ENCODE results near the gene SERTAD1.

The SERTAD1 gene

DNA sequence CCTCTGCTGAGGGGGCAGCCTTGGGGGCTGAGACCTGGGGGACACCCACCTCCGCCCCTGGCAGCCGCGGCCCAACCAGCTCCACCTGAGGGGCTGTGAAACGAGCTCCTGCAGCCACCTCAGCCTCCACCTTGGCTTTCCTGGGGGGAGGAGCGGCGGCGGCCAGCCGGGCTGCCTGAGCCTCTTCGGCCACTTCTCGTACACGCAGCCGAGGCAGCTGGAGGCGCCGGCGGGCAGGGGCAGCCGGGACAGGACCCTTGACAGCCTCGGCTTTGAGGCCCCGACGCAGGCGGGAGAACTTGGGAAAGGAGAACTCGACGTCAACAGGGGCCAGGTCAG is 28.3 kb downstream of the SERTAD1 start:
- DNase-seq, result no peak

DNA sequence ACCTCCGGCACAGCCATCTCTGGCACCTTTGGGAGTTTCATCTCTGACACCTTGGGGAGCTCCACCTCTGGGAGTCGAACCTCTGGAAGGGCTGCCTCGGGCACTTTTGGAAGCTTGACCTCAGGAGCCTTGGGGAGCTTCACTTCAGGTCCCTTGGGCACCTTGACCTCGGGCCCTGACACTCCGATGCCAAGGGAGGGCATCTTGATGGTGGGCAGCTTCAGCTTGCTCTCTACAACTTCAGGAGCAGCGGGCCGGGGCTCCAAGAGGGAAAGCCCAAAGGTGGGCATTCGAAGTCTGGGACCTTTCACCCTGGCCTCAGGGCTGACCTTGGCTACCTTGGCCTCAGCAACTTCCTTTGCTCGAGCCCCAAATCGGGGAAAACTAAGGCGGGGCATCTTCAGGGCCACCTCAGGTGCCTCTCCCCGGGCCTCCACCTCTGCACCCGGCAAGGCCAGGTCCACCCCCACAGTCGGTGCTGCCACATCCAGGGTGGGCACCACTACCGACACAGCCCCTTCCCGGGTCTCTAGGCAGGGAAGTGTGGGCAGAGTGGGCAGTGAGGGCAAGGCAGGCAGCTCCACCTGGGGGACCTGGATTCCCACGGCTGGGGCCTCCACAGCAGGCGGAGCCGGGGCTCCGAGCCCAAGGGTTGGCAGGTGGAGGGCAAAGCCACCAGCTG is 28.8 kb downstream of the SERTAD1 start:
- DNase-seq, result no peak

DNA sequence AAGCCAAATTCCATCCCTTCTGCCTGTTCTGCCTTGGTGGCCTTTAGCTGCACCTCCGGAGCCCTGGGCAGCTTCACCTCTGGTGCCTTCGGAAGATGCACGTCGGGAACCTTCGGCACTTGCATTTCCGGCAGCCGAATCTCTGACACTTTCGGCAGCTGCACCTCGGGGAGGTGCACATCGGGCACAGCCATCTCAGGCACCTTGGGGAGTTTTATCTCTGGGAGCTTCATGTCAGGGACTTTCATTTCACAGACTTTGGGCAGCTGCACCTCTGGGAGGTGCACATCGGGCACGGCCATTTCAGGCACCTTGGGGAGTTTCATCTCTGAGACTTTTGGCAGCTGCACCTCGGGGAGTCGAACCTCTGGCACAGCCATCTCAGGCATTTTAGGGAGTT is 29.8 kb downstream of the SERTAD1 start:
- no peak for DNase-seq

DNA sequence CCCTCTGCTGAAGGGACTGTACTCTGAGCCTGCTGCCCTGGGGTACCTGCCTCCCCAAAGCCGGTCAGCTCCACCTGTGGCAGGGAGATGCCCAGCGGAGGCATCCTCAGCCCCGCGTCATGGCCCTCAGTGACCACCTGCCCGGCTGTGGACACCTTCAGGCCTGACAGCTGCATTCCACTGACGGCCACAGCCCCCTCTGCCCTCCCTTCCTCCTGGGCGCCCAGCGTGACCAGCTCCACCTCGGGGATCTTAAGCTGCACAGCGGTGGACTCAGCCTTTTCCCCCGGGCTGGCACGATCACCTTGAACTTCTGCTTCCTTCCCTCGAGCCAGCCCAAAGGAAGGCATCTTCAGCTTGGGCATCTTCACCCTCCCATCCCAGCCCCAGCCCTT is 31.0 kb downstream of the SERTAD1 start:
- DNase-seq, result no peak

DNA sequence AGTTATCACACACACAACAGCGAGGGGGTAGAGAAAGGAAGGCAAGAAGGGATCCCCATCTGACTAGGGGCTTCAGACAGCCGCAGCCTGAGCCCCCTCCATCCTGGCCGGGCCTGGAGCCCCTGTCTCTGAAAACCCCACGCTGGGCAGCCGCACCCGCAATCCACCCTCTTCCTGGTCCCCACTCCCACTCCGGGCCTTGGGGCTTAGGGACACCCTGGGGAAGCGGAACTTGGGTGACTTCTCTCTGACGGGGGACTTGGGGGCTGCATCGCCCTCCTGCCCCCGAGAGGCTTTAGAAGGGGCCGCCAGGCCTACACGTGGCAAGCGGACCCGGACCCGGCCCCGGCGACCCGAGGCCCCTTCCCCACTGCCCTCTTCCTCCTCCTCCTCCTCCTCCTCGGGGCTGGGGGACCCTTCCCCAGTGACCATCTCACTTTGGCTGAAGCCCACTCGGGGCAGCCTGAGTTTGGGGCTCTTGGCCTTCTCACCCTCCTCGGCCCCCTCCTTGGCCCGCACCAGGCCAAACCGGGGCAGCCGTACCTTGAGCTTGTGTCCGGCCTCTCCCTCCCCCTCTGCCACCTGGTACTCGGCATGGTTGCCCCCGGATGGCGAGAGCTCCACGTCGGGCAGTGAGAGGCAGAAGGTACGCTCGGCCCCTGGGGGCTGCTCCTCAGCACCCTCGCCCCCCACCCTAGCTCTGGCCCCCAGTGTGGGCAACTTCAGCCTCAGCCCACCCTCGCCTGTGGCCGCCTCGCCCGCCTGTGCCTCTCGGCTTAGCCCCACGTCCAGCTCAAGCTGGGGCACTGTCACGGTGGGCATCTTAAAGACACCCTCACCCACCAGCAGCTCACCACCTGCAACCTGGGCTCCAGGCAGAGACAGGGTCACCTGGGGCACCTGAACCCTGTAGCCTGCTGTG is 31.6 kb downstream of the SERTAD1 start:
- DNase-seq, result no peak

DNA sequence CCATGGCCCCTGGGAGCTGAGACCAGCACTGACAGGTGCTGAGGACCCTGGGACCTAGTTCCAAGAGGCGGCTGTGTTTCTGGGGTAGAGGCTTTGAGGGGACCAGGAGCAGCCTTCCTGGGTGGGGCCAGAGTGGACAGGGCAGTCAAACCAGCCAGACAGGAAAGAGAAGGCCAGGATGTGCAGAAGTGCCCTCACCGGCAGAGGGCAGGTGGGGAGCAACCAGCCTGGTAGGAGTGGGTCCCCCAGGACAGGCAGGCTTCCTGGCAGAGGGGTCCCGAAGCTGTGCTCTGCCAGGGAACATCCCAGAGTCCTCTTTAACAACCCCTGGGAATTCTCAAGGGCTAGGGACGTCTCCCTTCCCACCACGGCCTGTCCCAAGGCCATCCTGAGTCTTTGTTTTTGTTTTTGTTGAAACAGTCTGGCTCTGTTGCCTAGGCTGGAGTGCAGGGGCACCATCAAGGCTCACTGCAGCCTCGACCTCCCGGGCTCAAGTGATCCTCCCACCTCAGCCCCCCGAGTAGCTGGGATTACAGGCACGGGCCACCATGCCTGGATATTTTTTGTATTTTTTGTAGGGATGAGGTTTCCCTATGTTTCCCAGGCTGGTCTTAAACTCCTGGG is 32.8 kb downstream of the SERTAD1 start:
- no peak for DNase-seq

DNA sequence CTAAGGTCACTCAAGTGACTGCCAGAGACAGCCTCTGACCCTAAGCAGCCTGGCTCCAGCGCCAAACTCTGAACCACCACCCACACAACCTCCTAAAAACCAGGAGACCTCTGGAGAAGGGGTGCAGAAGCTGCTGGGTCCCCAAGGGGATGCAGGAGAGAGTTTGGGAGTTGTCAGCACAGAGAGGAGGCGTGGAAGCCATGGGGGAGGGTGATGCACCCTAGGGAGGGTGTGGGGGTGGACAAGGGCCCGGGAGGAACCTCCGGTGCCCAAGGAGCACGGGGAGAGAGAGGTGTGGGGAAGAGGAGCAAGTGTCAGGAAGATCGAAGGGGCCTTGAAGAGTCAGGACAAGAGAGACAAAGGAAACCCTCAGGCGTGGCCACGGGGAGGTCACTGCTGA is 33.7 kb downstream of the SERTAD1 start:
- no peak for DNase-seq

DNA sequence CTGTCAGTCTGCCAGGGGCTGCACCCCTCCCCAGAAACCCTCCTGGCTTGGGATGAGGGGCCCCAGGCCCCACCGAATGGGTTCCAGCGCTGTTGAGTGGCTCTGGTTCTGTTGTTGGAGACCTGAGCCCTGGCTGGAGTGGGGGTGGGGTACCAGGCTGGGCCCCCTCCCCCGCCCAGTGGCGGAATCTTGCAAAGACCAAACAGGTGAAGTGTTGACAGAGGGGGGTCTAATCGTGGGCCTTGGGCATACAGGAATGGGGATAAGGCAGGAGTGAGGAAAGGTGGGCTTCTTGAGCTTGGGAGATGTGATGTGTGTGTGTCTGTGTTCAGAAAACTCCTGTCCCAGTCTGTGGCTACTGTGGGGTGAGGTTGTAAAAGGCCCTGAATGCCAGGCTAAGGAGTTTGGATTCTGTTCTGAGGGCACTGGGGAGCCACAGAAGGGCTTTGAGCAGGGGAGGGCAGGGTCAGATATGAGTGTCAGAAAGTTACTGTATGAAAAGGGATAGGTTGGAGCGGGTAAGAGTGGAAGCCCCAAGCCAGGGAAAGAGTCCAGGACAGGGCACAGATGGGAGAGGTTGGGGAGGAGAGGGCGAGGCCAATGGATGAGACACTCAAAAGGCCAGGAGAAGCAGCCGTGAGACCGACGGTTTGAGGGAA is 35.6 kb downstream of the SERTAD1 start, which contains the start of gene HIPK4:
Gene HIPK4 (minus strand): TSS at position 98 of the 659 bp plus-strand sequence. CDS start 279 bp downstream, outside the sequence.
- no peak for DNase-seq

DNA sequence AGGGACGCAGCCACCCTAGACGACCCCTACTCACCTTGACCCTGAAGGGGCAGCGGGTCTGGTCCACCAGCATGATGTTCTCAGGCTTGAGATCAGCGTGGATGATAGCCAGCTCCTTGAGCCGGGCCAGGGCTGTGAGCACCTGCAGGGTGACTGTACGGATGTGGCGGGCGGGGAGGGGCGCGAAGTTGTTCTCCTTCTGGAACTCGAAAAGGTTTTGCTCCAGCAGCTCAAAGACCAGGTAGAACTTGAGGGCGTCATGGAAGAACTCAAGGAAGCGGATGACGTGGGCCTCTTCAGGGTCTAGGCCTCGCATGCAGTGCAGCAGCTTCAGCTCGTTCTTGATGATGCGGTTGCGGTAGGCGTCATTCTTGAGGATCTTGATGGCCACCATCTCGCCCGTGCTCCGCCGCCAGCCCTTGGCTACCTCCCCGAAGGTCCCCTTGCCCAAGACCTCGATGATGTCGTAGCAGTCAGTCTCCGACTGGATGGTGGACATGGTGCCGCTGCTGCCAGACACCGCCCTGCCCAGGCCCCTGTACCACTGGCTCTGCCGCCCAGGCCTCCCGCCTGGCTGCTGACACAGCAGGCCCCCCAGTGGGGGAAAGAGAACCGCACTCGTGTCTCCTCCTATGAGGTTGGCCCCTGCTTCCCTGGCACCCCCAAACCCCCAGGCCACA is 36.2 kb downstream of the SERTAD1 start:
- DNase-seq, result no peak

DNA sequence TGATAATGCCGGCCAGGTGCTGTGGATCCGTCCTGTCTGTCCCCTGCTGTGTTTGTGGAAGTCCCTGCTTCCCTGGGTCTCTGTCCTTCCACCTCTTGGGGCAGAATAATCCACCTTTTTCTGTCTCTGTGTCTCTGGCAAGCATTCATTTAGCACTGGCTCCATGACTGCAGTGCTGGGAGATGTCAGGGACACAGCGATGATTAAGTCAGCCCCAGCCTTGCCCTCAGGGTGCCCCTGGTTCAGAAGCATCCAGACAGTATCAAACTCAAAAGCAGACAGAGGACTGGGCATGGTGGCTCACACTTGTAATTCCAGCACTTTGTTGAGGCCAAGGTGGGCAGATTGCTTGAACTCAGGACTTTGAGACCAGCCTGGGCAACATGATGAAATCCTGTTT is 37.3 kb downstream of the SERTAD1 start:
- DNase-seq, result no peak

DNA sequence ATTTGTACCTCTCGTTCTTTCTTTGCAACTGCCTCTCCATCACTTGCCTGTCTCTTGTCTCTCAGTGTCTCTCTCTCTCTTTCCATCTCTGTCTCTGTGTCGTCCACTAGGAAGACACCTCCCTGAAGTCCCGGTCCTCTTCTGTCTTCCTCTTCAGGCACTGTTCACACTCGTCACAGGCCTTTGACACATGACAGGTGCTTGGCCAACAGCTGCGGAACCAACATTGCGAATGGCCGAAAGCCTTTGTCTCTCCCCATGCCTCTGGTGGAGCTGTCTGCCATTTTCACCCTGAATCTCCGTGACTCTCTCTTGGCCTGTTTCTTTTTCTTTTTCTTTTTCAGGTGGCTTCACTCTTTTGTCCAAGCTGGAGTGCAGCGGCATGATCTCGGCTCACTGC is 38.6 kb downstream of the SERTAD1 start:
- DNase-seq, result no peak

DNA sequence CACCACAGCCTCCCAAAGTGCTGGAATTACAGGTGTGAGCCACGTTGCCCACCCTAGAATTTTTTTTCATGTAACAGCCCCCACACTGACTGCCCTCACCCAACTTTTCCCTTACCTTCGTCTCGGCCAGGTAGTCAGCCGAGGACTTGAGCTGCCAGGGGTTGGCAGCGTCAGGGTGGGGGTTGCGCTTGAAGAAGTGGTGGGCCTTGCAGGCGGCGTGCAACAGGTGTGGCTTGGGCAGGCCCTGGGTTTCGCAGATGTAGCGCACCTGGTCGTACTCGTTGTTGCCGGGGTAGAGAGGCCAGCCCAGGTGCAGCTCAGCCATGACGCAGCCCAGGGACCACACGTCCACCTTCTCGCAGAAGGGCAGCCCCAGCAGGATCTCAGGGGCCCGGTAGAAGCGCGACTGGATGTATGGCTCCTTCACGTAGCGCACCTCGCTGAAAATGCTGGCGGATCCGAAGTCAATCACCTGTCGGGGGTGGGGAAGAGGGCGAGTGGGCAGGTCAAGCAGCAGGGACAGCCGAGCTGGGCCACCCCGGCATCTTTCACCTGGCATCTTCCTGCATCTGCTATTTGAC is 42.0 kb downstream of the SERTAD1 start:
- DNase-seq, result no peak

DNA sequence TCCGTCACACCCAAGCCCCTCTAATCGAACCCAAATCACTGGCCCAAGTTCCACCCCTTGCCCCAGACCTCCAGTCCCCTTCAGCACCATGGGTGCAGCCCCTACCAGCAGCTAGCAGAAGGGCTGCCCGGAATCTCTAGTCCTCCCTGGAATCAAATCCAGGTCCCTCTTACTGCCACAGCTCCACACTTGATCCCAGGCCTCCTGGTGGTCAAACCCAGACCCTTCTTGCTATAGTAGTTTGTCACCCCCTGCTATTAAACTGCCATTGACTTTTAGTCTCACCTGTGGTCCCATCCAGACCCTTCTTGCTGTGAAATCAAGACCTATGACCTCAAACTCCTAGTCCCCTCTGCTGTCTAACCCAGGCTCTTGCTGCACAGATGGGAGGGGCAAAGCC is 44.5 kb downstream of the SERTAD1 start:
- no peak for DNase-seq

DNA sequence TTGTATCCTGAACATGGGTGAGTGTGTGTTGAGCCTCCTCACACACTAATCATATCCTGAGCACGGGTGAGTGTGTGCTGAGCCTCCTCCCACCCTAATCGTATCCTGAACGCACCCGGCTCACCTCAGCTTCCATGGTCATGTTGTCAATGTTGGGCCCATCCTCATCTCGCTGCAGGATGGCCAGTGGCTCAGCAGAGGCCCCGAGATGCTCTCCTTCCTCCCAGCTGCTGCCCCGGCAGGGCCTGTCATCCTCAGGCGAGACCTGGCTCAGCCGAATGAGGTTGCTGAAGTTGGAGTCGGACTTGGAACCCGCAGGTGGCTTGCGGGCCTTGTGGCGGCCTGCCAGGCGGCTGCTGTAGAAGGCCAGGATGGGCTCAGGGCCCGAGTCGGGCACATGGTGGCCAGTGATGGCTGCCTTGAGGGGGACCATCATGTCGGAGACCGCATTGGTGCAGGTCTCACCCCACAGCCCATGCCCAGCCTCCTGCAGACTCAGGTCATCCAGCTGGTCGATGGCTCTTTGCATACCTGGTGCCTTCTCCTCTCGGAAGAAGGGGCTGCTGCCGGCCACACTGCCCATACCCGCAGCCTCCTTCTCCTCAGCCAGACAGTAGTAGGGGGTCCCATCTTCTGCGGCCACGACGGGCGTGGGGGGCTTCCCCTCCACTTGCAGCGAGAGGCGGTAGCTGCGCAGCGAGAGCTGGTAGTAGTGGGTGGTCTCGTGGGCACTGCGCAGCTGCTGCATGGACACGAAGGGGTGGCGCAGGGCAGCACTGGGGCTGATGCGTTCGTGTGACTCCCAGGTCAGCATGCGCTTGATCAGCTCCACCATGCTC is 45.4 kb downstream of the SERTAD1 start:
- DNase-seq, result no peak

DNA sequence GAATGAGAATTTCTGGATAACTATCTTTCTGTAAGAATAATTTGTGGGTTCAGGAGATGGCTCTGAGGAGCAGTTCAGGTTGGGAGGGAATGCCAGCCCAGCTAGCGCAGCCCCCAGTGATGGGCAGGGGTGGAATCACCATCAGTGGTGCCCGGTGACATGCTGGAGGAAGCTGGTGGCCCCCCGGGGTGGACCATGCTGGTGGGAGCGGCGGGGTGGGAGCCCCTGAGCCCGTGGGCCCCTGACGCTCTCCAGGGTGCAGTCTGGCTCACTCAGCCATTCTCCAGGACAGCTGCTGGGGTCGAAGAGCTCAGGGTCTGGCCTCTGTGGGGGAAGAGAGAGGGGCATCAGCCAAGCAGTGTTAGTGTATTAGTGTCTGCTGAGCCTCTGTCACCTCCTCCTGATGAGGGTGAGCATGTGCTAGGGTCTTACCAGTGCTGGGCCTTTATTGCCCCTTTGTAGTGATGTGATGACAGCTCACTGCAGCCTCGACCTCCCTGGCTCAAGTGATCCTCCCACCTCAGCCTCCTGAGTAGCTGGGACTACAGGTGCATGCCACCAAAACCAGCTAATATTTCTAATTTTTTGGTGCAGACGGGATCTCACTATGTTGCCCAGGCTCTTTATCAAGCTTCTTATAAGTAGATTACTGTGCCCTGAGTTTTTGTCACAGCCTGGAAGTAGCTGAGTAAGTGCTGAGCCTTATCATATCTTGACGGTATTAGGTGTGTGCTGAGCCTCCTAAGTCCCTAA is 46.2 kb downstream of the SERTAD1 start:
- no peak for DNase-seq

DNA sequence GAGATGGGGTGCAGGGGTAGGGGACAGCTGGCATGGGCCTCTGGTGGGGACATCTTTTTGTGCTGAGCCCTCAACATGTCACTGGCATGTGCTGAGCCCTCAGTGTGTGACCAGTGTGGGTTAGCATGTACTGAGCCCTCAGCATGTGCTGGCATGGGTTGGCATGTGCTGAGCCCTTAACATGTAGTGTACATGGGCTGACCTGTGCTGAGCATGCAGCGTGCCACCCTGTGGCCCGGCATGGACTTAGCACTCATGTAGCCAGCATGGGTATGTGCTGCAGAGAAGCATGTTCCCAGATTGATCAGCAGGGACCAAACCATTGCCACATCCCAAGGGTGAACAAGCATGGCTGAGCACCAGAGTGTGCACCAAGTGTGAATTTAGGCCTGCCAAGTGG is 47.3 kb downstream of the SERTAD1 start:
- DNase-seq, result no peak

DNA sequence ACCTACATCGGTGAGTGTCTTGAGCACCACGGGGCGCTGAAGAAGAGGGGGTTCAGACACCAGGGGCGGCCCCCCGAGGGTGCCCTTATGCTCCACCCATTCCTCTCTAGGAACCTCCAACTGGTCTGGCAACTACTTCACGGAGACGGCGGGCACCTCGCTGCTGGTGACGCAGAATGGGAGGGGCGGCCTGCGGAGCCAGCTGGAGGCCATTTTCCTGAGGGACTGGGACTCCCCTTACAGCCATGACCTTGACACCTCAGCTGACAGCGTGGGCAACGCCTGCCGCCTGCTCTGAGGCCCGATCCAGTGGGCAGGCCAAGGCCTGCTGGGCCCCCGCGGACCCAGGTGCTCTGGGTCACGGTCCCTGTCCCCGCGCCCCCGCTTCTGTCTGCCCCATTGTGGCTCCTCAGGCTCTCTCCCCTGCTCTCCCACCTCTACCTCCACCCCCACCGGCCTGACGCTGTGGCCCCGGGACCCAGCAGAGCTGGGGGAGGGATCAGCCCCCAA is 47.9 kb downstream of the SERTAD1 start:
- DNase-seq, result no peak

DNA sequence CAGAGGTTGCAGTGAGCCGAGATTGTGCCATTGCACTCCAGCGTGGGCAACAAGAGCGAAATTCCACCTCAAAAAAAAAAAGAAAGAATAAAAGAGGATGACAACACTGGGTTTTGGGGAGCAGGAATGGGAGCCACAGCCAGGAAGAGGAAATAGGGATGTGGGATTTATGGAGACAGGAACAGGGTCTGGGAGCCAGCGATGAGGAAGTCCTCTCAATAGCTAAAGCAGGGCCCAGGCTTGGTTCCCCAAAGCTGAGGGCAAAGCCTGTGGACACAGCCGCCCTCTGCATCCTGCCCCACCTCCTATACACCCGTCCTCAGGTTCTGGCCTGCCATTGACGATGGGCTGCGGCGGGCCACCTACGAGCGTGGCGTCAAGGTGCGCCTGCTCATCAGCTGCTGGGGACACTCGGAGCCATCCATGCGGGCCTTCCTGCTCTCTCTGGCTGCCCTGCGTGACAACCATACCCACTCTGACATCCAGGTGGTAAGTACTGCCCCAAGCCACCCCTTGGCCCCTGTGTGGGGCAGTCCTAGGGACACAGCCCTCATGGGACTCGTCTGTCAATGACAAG is 49.4 kb downstream of the SERTAD1 start:
- no peak for DNase-seq

DNA sequence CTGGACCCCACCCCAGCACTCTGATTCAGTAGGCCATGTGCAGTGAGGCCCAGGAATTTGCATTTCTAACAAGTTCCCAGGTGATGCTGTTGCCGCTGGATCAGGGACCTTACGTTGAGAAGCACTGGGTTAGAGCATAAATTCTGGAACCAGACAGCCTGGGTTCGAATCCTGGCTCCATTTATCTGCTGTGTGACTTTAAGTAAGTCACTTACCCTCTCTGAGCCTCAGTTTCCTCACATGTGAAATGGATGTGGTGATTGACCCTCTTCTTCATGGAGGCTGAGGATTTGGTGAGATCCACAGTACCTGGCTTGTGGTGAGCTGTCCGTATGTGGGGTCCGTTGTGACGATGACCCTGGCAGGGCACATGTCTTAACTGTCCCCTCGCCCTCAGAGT is 51.7 kb downstream of the SERTAD1 start:
- no peak for DNase-seq

DNA sequence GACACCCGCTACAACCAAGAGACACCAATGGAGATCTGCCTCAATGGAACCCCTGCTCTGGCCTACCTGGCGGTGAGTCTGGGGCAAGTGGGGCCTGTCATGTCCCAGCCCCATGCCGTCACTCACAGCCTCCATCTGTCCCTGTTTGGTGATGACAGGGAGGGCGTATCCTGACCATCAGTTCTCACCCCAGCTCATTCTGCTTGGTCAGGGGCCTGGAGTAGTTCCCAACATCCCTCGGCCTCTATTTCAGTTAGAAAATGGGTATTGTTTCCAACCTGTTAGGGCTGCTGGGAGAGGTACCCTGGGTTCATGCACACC is 54.0 kb downstream of the SERTAD1 start:
- DNase-seq, result no peak

Data from NCI-H524 treated with DMSO at 0.1 percent for 48 hours (cell line).